Osteocyte (in vitro differentiated cells): Measurements from ENCODE around the gene CIB4. TPM values are rescaled to one million over a fixed set of nuclear protein-coding genes. Genes with fewer than 3 reads are reported as not detected.
"Not testable (repeated sequence)": the region's sequence is repeated elsewhere in the genome, so short reads cannot be mapped to it uniquely, and the experiment has no call there.

Experiments used
- DNase-seq: peaks from one replicate; pipeline ENCODE4 v3.0.0; 2021; ENCODE audit warnings: mixed read lengths; ENCODE audit not compliant: unreplicated experiment; ENCODE audit errors: extremely low spot score
- H3K27ac Mint-ChIP-seq: one replicate; pipeline ENCODE4 v1.8.0; 2021; ENCODE audit warnings: mild to moderate bottlenecking, mixed read lengths; ENCODE audit not compliant: unreplicated experiment
- H3K27me3 Mint-ChIP-seq: one replicate; pipeline ENCODE4 v1.8.0; 2021; ENCODE audit warnings: mixed read lengths; ENCODE audit not compliant: unreplicated experiment
- H3K36me3 Mint-ChIP-seq: one replicate; pipeline ENCODE4 v1.8.0; 2021; ENCODE audit warnings: mixed read lengths; ENCODE audit not compliant: unreplicated experiment
- H3K4me1 Mint-ChIP-seq: one replicate; pipeline ENCODE4 v1.8.0; 2021; ENCODE audit warnings: mixed read lengths; ENCODE audit not compliant: unreplicated experiment
- H3K4me3 Mint-ChIP-seq: one replicate; pipeline ENCODE4 v1.8.0; 2021; ENCODE audit warnings: mild to moderate bottlenecking, moderate library complexity, mixed read lengths; ENCODE audit not compliant: unreplicated experiment
- H3K9me3 Mint-ChIP-seq: one replicate; pipeline ENCODE4 v1.8.0; 2021; ENCODE audit warnings: mixed read lengths; ENCODE audit not compliant: unreplicated experiment
- CTCF ChIP-seq: fragments of 200-600 bp; sonication (generic); IDR thresholded peaks from 2 replicates; pipeline ENCODE4 v1.5.0; 2021; ENCODE audit warnings: antibody characterized with exemption, mild to moderate bottlenecking, moderate library complexity
- total RNA-seq: library from RNA; stranded (reverse); gene quantifications from 2 replicates; pipeline ENCODE4 v1.2.1, GENCODE V29; 2021

CIB4 gene
- total RNA-seq, 1 donor from 2014 or later = not detected

DNA sequence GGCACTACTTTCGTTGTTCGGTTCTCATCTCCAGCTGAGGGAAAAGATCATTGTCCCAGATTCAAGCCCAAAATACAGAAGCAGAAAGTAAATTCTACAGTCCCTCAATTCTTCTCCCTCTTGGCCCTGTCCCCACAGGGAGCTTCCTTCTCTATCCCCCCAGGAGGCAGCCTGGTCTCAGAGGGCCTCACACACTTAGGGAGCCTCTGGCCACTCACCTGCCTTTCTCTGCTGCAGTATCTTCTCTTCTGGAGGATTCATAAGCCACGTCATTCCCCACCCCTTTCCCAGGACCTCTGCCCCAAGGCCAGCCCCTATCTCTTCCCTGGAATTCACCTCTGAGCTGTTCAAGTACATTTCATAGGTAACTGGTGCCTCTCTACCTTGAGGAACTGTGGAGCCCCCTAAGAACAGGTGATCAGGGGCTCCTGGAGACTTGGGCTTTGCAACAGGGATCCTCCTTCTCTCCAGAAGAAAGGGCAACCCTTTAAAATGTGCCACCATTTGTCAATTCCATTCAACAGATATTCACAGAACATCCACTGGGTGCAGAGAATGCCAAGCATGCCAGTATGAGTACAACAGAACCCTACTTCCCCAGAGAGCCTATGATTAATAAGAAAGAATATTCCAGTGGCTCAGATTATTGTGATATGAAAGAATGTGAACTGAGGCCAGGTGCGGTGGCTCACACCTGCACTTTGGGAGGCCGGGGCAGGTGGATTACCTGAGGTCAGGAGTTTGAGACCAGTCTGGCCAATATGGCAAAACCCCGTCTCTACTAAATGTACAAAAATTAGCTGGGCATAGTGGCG is 72.9 kb downstream of the CIB4 start:
- no peaks in the 10 kb centered on the region for H3K4me1 Mint-ChIP-seq
- no peak overlapping the region for H3K4me3 Mint-ChIP-seq
- no peak for TF ChIP-seq CTCF
- DNase-seq = peak; percentile 59
- H3K36me3 Mint-ChIP-seq = no peaks in the 10 kb centered on the region
- H3K9me3 Mint-ChIP-seq = no peaks in the 10 kb centered on the region
- peaks cover 81% of the 10 kb centered on the region for H3K27me3 Mint-ChIP-seq
- H3K27ac Mint-ChIP-seq = no peak overlapping the region

DNA sequence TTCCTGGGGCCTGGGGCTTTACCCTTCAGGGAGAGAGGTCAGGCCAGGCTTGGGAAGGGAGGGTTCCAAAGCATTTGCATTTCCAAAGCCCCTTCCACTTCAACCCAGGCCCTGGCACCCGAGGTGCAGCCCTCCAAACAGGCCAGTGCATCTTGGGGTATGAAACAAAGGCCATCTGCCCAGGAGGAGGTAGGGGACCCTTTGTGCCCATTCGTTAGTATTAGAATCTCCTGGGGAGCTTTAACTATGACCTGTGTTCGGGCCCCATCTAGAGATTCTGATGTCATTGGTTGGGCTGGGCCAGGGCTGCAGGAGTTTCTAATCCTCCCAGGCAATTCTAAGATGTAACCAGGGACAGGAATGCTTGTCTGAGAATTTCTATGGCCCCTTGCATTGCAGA is 73.6 kb downstream of the CIB4 start:
- Mint-ChIP-seq H3K27me3 (peaks cover 79% of the 10 kb centered on the region), H3K9me3 (no peaks in the 10 kb centered on the region), H3K4me3 (no peak overlapping the region), H3K4me1 (no peaks in the 10 kb centered on the region), H3K36me3 (no peaks in the 10 kb centered on the region), H3K27ac (no peak overlapping the region)
- TF ChIP-seq CTCF = no peak
- DNase-seq = peak; percentile 48

DNA sequence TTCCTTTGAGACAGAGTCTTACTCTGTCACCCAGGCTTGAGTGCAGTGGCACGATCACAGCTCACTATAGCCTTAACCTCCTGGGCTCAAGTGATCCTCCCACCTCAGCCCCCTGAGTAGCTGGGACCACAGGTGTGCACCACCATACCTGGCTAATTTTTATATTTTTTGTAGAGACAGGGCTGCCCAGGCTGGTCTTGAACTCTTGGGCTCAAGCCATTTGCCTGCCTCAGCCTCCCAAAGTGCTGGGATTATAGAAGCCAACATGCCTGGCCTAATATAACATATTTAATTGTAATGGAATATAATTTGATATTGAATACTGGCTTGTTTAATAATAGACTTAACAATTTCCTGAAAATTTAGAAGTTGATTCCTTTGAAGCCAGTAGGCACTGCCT is 74.4 kb downstream of the CIB4 start:
- not testable (repeated sequence) for H3K36me3 Mint-ChIP-seq, H3K4me3 Mint-ChIP-seq, H3K27ac Mint-ChIP-seq, H3K4me1 Mint-ChIP-seq, H3K9me3 Mint-ChIP-seq
- peak; percentile 44 for DNase-seq
- peaks cover 76% of the 10 kb centered on the region for H3K27me3 Mint-ChIP-seq

- H3K4me1 Mint-ChIP-seq = no peaks in the 10 kb centered on the region
- peaks cover 71% of the 10 kb centered on the region for H3K27me3 Mint-ChIP-seq
- H3K4me3 Mint-ChIP-seq = no peak overlapping the region
These were observed 75.1 kb downstream of the CIB4 start for GRCh38 chr2:26566081-26566375.

DNA sequence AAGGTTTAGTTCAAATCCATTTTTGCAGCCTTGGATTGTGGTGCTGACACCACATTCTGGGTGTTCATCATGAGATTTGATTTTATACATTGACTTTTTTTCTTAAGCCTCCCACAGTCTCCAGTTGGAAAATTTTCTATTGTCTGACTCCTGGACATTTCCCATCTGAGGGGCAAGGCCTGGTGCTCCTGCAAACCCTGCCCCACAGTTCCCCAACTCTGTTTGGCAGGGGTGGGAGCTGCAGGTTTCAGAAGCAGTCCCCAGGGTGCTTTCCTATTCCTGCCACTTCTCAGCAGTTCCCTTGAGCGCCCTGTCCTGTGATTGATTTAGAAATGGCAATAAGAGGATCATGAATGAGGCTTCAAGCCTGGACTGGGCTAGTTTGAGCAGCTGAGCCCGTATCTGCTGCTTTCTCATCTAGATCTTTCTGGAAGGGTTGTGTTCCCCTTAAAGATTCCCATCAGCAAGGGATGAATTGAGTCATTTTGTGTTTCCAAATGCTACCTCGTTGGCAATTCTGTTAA is 77.0 kb downstream of the CIB4 start:
- Mint-ChIP-seq H3K36me3 (no peaks in the 10 kb centered on the region), H3K4me3 (no peak overlapping the region), H3K9me3 (no peaks in the 10 kb centered on the region), H3K27me3 (peaks cover 66% of the 10 kb centered on the region), H3K27ac (no peak overlapping the region), H3K4me1 (no peaks in the 10 kb centered on the region)
- no peak for TF ChIP-seq CTCF
- DNase-seq = peak; percentile 70

More at GRCh38 chr2:26566081-26566375, 75.1 kb downstream of the CIB4 start:
- H3K9me3 Mint-ChIP-seq = no peaks in the 10 kb centered on the region
- no peaks in the 10 kb centered on the region for H3K36me3 Mint-ChIP-seq
- TF ChIP-seq CTCF = no peak
- DNase-seq = peak; percentile 82
- H3K27ac Mint-ChIP-seq = no peak overlapping the region
